GM13976 (cell line): ENCODE measurements around the gene LETM1.

ENCODE experiments used
- DNase-seq: peaks from one replicate; pipeline ENCODE4 v3.0.0; 2012; ENCODE audit warnings: low spot score
- in situ Hi-C: fragments of 300-500 bp; cut with MboI; formaldehyde crosslinking; loops from one replicate; pipeline ENCODE4 v1.12.0; 2022; ENCODE audit warnings: low sequenced_read_pairs, mixed read lengths, inconsistent platforms; ENCODE audit not compliant: unreplicated experiment
- TF ChIP-seq, protein P1 (sequence below): IDR thresholded peaks from 2 replicates; pipeline ENCODE4 v1.5.1; 2012; ENCODE audit warnings: borderline replicate concordance, mild to moderate bottlenecking; ENCODE audit not compliant: insufficient read depth; ENCODE audit errors: extremely low read depth, missing control alignments, control extremely low read depth

Gene LETM1

DNA sequence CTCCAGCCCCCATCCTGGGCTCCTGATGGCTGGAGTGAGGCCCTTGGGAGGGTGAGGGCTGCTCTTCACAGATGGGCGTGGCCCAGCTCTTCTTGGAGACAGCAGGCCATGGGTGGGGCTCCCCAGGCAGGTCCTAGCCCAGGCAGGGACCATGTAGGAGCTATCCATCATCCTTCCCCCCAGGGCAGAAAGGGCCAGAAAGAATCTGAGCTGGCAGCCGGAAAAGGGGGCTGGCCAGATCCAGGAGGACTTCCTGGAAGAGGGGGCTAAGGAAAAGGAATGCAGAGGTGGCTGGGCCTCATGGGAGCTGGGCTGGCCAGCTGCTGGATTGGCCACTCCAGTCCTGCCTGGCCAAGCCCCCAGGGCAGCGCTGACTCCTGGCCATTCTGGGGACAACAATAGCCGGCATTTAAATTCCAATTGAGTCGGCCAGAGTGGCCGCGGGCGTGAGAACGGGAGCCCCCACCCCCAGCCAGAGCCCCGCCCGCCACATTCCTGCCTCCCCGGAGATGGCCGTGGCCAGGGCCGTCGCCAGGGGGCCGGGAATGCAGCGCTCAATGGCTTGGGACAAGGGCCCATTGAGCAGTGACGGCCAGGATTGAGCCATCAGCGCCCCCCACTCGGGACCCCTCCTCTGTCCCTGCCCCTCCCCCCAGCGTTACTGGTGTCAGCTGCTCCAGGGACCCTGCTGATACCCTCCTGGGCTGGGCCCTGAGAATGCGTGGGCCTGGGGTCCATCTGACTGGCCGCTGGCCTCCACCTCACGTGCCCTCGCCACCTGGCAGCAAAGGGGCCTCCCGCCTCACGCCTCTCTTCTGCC is 77.9 kb downstream of the LETM1 start:
- no peak for DNase-seq
- TF ChIP-seq, protein P1, sequence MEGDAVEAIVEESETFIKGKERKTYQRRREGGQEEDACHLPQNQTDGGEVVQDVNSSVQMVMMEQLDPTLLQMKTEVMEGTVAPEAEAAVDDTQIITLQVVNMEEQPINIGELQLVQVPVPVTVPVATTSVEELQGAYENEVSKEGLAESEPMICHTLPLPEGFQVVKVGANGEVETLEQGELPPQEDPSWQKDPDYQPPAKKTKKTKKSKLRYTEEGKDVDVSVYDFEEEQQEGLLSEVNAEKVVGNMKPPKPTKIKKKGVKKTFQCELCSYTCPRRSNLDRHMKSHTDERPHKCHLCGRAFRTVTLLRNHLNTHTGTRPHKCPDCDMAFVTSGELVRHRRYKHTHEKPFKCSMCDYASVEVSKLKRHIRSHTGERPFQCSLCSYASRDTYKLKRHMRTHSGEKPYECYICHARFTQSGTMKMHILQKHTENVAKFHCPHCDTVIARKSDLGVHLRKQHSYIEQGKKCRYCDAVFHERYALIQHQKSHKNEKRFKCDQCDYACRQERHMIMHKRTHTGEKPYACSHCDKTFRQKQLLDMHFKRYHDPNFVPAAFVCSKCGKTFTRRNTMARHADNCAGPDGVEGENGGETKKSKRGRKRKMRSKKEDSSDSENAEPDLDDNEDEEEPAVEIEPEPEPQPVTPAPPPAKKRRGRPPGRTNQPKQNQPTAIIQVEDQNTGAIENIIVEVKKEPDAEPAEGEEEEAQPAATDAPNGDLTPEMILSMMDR, result no peak
- in situ Hi-C loops, result no loop called here

DNA sequence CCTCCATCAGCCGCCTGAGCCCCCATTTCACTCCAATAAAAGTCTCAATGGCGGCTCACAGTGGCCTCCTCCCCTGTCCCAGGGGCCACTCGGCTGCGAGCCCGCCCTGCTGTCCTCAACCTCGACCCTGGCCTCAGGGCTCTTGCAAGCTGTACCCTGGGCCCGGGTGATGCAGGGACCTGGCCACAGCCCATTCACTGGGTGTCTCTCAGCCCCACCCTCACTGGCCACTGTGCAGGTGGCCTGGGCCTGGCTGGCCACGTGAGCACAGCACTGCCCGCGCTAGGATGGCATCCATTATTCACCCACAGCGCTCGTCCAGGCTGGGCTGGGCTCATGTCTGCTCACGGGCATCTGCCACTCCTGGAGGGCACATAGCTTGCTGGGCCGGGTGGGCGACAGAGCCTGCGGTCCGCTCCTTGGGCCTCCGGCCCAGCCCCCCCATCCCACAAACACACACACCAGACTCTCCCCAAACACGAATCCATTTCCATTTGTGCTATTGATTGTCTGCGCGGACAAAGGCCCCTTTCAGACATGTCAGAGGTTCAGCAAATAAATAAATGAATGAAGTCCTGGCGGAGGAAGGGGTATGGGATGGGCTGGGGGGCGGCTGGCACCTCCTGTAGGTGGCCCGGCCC is 79.3 kb downstream of the LETM1 start:
- in situ Hi-C loops, result no loop called here
- DNase-seq, result no peak
- TF ChIP-seq, protein P1, result no peak

DNA sequence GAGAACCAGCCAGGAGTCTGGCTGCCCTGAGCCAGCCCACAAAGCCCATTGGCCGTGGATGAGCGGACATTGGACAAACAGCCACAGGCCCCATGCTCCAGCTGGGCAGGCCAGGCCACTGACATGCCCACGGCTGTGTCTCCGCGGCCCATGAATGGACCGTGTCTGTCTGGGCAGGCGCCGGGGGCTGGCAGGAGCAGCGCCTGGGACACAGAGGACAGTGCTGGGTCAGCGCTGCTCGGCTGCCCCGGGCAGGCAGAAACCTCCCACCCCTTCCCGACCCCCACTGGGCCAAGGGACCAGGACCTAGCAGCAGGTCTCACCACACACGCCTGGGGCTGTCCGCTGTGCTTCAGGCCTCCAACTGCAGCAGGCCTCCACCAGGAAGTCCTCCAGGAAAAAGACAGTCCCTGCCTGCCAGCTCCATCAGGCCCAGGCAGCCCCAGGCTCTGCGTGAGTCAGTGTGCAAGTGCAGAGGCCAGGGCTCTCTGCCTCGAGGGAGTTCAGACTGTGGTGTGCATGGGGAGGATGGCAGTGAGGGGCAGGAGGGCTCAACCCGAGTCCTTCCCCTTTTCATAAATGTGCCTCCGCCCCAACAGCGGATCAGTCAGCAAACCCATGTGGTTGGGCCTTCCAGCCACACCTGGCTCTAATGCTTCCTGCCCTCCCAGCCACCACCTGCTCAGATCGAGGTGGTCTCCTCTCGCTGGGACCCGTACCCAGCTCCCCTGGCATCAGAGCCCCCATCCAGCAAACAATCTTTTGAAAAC is 80.0 kb downstream of the LETM1 start:
- DNase-seq, result no peak
- in situ Hi-C loops, result no loop called here
- TF ChIP-seq, protein P1, result no peak

DNA sequence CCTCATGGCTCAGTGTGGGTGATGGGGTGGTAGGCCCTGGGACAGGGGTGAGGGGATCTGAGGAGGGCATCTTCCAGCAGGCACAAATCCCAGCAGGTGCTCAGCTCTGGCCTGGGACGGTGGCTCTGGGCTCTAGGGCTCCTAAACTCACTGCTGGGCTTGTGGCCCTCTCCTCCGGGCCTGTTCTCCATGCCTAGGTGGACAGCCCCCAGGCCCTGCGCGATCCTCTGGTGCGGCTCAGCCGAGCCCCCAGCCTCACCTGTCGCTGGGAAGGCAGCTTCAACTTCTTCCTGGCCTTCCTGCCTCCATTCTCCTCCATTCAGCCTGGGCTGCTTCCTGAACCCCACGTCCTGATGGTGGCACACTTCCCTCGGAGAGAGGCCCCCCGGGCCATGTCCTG is 82.2 kb downstream of the LETM1 start:
- TF ChIP-seq, protein P1, result no peak
- DNase-seq, result no peak
- in situ Hi-C loops, result no loop called here

DNA sequence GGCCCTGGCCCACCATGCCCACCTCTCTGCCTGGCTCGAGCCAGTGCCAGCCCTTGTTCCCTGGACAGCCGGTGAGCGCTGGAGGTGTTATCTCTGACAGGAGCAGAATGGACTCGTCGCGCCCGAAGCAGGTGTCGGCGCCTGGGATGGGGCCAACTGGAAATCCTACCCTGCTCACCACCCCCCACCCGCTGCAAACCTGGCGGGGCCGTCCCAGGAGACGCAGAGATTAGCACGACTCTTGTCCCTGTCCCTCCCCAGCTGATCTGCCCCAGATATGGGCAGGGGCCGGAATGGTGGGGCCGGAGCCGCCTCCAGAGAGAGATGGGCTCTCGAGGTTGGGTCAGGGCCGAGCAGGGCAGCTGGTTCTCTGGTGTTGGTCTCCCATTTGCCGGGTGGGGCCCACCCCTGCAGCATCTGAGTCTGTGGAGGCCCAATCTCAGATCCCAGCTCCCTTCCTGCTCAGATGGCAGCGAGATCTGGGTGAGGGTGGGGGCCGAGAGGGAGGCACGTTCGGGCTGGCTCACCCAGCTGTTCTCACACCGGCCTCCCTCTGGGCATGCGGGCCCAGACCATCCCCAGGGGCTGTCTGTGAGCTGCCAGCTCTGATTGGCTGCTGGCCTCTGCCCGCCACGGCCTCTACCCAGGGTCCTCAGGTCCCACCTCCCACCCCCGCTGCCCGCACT is 83.0 kb downstream of the LETM1 start:
- TF ChIP-seq, protein P1, result no peak
- in situ Hi-C loops, result no loop called here
- no peak for DNase-seq
